HCT116 (cell line): ENCODE data around the gene CYP2E1.

Experiments
- CBX3 ChIP-seq: IDR thresholded peaks from 2 replicates; pipeline ENCODE4 v1.6.1; 2012; ENCODE audit warnings: low read depth
- CEBPB ChIP-seq: IDR thresholded peaks from 2 replicates; pipeline ENCODE4 v1.6.1; 2012; ENCODE audit warnings: low read depth
- EZH2 ChIP-seq: fragments of 200-600 bp; sonication (generic); IDR thresholded peaks from 2 replicates; pipeline ENCODE4 v1.6.1; 2017; ENCODE audit warnings: antibody characterized with exemption, mixed run types
- FOSL1 ChIP-seq: IDR thresholded peaks from 2 replicates; pipeline ENCODE4 v1.6.1; 2012; ENCODE audit warnings: low read depth
- POLR2A ChIP-seq: IDR thresholded peaks from 2 replicates; pipeline ENCODE4 v1.7.0; 2011; ENCODE audit warnings: borderline replicate concordance; ENCODE audit not compliant: insufficient read depth, insufficient read length; ENCODE audit errors: extremely low read depth
- POLR2AphosphoS5 ChIP-seq: IDR thresholded peaks from 2 replicates; pipeline ENCODE4 v1.6.1; 2011; ENCODE audit warnings: mild to moderate bottlenecking, low read depth, low read length, moderate library complexity
- RAD21 ChIP-seq: IDR thresholded peaks from 2 replicates; pipeline ENCODE4 v1.6.1; 2012; ENCODE audit warnings: low read depth, mild to moderate bottlenecking
- TCF7L2 ChIP-seq: IDR thresholded peaks from 2 replicates; pipeline ENCODE4 v1.7.0; 2011; ENCODE audit warnings: borderline replicate concordance, inconsistent platforms; ENCODE audit not compliant: insufficient read depth, insufficient read length; ENCODE audit errors: extremely low read depth
- YY1 ChIP-seq: IDR thresholded peaks from 2 replicates; pipeline ENCODE4 v1.6.1; 2011; ENCODE audit warnings: low read length, low read depth, moderate library complexity, mild to moderate bottlenecking; ENCODE audit not compliant: insufficient replicate concordance; ENCODE audit errors: extremely low read depth
- ZNF274 ChIP-seq: fragments of 200-500 bp; sonication (Bioruptor generic); IDR thresholded peaks from 2 replicates; pipeline ENCODE4 v1.6.1; 2014; ENCODE audit warnings: mild to moderate bottlenecking, low read depth, low read length, inconsistent platforms
- TF ChIP-seq, protein P1 (sequence below), 3 experiments: fragments of 200-600 bp in 1 of 3; sonication (generic) in 1 of 3; IDR thresholded peaks in 2 of 3; conservative IDR thresholded peaks in 1 of 3; 2 replicates each; pipeline ENCODE4 v1.5.1; 2012 to 2017; ENCODE audit warnings: low read depth in 2 of 3, low read length in 2 of 3, antibody characterized with exemption in 1 of 3, borderline replicate concordance in 1 of 3, control low read depth in 1 of 3, mild to moderate bottlenecking in 1 of 3, mixed read lengths in 1 of 3, mixed run types in 1 of 3, moderate library complexity in 1 of 3; ENCODE audit not compliant: insufficient read depth in 1 of 3
- TF ChIP-seq, protein P2 (sequence below): IDR thresholded peaks from 2 replicates; pipeline ENCODE4 v1.6.1; 2012
- TF ChIP-seq, protein P3 (sequence below): IDR thresholded peaks from 2 replicates; pipeline ENCODE4 v1.6.1; 2012; ENCODE audit warnings: low read depth

DNA sequence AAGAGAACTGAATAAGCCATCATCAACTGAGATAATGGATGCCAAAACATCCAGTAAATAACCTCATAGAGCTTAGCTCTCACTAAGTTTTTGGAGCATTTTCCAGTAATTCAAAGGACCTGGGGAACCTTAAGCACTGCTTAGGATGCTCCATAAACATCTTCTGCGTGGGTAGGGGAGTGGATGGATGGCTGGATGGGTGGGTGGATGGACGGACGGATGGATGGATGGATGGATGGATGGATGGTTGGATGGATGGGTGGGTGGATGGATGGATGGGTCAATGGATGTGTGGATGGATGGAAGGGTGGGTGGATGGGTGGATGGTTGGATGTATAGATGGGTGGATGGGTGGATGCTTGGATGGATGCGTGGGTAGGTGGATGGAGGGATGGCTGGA lies 9.0 kb downstream of the CYP2E1 start:
- TF ChIP-seq, protein P1, sequence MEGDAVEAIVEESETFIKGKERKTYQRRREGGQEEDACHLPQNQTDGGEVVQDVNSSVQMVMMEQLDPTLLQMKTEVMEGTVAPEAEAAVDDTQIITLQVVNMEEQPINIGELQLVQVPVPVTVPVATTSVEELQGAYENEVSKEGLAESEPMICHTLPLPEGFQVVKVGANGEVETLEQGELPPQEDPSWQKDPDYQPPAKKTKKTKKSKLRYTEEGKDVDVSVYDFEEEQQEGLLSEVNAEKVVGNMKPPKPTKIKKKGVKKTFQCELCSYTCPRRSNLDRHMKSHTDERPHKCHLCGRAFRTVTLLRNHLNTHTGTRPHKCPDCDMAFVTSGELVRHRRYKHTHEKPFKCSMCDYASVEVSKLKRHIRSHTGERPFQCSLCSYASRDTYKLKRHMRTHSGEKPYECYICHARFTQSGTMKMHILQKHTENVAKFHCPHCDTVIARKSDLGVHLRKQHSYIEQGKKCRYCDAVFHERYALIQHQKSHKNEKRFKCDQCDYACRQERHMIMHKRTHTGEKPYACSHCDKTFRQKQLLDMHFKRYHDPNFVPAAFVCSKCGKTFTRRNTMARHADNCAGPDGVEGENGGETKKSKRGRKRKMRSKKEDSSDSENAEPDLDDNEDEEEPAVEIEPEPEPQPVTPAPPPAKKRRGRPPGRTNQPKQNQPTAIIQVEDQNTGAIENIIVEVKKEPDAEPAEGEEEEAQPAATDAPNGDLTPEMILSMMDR (IDR thresholded peaks at IDR 0.05 in 2 of 3, conservative IDR thresholded peaks at IDR 0.05 in 1 of 3; ENCODE audit: borderline replicate concordance in 1 of 3, insufficient read depth in 1 of 3, low read depth in 2 of 3, low read length in 2 of 3), result no peak
- TF ChIP-seq YY1 (no peak), ZNF274 (no peak), POLR2A (no peak), CBX3 (no peak), FOSL1 (no peak), RAD21 (no peak), TCF7L2 (no peak), CEBPB (no peak), POLR2AphosphoS5 (no peak), EZH2 (no peak)
- TF ChIP-seq, protein P2, sequence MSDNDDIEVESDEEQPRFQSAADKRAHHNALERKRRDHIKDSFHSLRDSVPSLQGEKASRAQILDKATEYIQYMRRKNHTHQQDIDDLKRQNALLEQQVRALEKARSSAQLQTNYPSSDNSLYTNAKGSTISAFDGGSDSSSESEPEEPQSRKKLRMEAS, result no peak
- TF ChIP-seq, protein P3, sequence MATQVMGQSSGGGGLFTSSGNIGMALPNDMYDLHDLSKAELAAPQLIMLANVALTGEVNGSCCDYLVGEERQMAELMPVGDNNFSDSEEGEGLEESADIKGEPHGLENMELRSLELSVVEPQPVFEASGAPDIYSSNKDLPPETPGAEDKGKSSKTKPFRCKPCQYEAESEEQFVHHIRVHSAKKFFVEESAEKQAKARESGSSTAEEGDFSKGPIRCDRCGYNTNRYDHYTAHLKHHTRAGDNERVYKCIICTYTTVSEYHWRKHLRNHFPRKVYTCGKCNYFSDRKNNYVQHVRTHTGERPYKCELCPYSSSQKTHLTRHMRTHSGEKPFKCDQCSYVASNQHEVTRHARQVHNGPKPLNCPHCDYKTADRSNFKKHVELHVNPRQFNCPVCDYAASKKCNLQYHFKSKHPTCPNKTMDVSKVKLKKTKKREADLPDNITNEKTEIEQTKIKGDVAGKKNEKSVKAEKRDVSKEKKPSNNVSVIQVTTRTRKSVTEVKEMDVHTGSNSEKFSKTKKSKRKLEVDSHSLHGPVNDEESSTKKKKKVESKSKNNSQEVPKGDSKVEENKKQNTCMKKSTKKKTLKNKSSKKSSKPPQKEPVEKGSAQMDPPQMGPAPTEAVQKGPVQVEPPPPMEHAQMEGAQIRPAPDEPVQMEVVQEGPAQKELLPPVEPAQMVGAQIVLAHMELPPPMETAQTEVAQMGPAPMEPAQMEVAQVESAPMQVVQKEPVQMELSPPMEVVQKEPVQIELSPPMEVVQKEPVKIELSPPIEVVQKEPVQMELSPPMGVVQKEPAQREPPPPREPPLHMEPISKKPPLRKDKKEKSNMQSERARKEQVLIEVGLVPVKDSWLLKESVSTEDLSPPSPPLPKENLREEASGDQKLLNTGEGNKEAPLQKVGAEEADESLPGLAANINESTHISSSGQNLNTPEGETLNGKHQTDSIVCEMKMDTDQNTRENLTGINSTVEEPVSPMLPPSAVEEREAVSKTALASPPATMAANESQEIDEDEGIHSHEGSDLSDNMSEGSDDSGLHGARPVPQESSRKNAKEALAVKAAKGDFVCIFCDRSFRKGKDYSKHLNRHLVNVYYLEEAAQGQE, result no peak
